Naive B cell (primary cell): ENCODE data around the gene ADGRG3. TPM values are rescaled to one million over a fixed set of nuclear protein-coding genes. Genes with fewer than 3 reads are reported as not detected.

Experiments used
- ATAC-seq, 2 donors: fragments of 150-1000 bp; cut with Tn5 transposase; 2 replicates each; pipeline ENCODE4 v1.10.0; 2021; ENCODE audit warnings: low read depth in 2 of 2, mild to moderate bottlenecking in 2 of 2, moderate library complexity in 2 of 2
- DNase-seq: peaks from one replicate; pipeline ENCODE4 v3.0.0; 2022
- H3K27ac Mint-ChIP-seq, 6 donors: one replicate each; pipeline ENCODE4 v1.8.0; 2020 to 2022; ENCODE audit warnings: mild to moderate bottlenecking in 6 of 6, mixed read lengths in 6 of 6, moderate library complexity in 5 of 6, inconsistent platforms in 2 of 6
- H3K27me3 Mint-ChIP-seq, 3 donors: one replicate each; pipeline ENCODE4 v1.8.0; 2021 to 2022; ENCODE audit warnings: mixed read lengths in 3 of 3, mild to moderate bottlenecking in 1 of 3
- H3K36me3 Mint-ChIP-seq, 2 donors: one replicate each; pipeline ENCODE4 v1.8.0; 2020 to 2022; ENCODE audit warnings: mixed read lengths in 2 of 2, inconsistent platforms in 1 of 2, mild to moderate bottlenecking in 1 of 2
- H3K4me1 Mint-ChIP-seq, 3 donors: one replicate each; pipeline ENCODE4 v1.8.0; 2020 to 2022; ENCODE audit warnings: mixed read lengths in 3 of 3, inconsistent platforms in 1 of 3, mild to moderate bottlenecking in 1 of 3, moderate library complexity in 1 of 3
- H3K4me3 Mint-ChIP-seq, 8 donors: one replicate each; pipeline ENCODE4 v1.8.0; 2020 to 2022; ENCODE audit warnings: mild to moderate bottlenecking in 8 of 8, mixed read lengths in 8 of 8, moderate library complexity in 8 of 8, inconsistent platforms in 2 of 8
- H3K9me3 Mint-ChIP-seq, 7 donors: one replicate each; pipeline ENCODE4 v1.8.0; 2020 to 2022; ENCODE audit warnings: mixed read lengths in 7 of 7, mild to moderate bottlenecking in 5 of 7, inconsistent platforms in 2 of 7, moderate library complexity in 1 of 7
- polyA plus RNA-seq, 6 donors: library from polyadenylated mRNA; unstranded; fragments of 300-500 nt; fragmentation: Illumina TruSeq; gene quantifications; one replicate each; pipeline ENCODE4 v1.2.3, GENCODE V29; 2021; ENCODE audit warnings: low read depth in 6 of 6

ADGRG3 gene
- polyA plus RNA-seq, 6 donors from 2014 or later: 0.11 to 0.55 TPM; not detected in 4

DNA sequence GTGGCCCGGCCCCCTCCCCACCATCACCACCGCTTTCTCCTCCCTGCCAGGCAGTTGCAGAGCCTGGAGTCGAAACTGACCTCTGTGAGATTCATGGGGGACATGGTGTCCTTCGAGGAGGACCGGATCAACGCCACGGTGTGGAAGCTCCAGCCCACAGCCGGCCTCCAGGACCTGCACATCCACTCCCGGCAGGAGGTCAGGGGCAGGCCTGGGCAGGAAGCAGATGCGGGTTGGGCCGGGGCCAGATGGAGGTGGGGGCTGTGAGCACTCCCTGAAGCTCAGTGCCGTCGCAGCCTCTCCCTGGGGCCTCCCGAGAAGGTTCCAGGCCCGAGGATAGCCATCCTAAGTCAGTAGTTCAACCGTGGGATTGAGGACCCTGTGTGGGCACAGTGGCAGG is 14.2 kb upstream of the ADGRG3 start:
- peaks cover 0 to 7% (median 0%) of the 10 kb centered on the region in 3 donors for H3K27me3 Mint-ChIP-seq
- peaks cover 4 to 6% (median 5%) of the 10 kb centered on the region in 3 donors for H3K4me1 Mint-ChIP-seq
- DNase-seq: no peak
- ATAC-seq: no peak
- no peak overlapping the region for H3K27ac Mint-ChIP-seq
- no peaks in the 10 kb centered on the region for H3K36me3 Mint-ChIP-seq
- H3K9me3 Mint-ChIP-seq: no peaks in the 10 kb centered on the region
- H3K4me3 Mint-ChIP-seq: no peak overlapping the region

DNA sequence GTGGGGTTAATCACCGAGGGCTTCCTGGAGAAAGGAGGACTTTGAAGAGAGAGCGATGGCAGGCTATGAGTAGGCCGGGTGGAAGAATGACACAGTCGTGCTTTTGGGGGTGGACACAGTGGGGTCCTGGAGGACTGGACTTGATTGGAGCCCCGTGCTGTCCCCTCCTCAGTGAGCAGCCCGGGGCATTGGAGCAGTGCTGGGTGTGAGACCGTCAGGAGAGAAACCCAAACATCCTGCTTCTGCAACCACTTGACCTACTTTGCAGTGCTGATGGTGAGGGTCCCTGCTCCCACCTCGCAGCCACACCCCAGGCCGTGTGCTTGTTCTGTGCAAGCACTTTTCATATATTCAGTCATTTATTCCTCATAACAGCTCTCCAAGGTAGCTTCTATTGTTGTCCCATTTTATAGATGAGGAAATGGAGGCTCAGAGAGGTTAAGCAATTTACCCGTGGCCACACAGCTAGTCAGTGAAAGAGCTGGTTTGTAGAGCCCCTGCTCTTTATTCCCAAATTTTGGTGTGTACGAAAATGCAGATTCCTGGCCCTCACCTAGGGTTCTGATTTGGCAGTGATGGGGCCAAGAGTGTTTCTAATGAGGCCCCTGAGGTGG is 11.7 kb upstream of the ADGRG3 start:
- no peak for DNase-seq
- no peaks in the 10 kb centered on the region for H3K9me3 Mint-ChIP-seq
- peaks cover 0 to 7% (median 0%) of the 10 kb centered on the region in 3 donors for H3K27me3 Mint-ChIP-seq
- no peak overlapping the region for H3K4me3 Mint-ChIP-seq
- no peaks in the 10 kb centered on the region for H3K36me3 Mint-ChIP-seq
- ATAC-seq: no peak
- no peak overlapping the region for H3K27ac Mint-ChIP-seq
- H3K4me1 Mint-ChIP-seq: peaks cover 0 to 5% (median 0%) of the 10 kb centered on the region in 3 donors

DNA sequence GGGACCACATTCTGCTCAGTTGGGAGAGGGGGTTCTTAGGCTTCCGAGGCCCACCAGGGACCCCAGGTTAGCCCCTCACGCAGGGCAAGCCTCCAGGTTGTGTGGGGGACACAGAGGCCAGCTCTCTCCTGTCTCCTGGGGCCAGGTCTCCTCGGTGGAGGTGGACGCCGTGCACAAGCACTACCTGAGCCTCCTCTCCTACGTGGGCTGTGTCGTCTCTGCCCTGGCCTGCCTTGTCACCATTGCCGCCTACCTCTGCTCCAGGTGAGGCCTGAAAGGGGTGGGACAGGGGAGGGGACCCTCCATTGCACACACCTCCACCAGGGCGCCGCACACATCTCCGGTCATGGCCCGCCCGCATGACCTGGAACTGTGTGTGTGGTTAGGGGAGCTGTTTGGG is 10.9 kb upstream of the ADGRG3 start:
- no peak overlapping the region for H3K4me3 Mint-ChIP-seq
- H3K27ac Mint-ChIP-seq: no peak overlapping the region
- peaks cover 0 to 2% (median 0%) of the 10 kb centered on the region in 7 donors for H3K9me3 Mint-ChIP-seq
- no peaks in the 10 kb centered on the region for H3K4me1 Mint-ChIP-seq
- ATAC-seq (no peak), DNase-seq (no peak)
- no peaks in the 10 kb centered on the region for H3K36me3 Mint-ChIP-seq
- H3K27me3 Mint-ChIP-seq: peaks cover 0 to 7% (median 0%) of the 10 kb centered on the region in 3 donors

DNA sequence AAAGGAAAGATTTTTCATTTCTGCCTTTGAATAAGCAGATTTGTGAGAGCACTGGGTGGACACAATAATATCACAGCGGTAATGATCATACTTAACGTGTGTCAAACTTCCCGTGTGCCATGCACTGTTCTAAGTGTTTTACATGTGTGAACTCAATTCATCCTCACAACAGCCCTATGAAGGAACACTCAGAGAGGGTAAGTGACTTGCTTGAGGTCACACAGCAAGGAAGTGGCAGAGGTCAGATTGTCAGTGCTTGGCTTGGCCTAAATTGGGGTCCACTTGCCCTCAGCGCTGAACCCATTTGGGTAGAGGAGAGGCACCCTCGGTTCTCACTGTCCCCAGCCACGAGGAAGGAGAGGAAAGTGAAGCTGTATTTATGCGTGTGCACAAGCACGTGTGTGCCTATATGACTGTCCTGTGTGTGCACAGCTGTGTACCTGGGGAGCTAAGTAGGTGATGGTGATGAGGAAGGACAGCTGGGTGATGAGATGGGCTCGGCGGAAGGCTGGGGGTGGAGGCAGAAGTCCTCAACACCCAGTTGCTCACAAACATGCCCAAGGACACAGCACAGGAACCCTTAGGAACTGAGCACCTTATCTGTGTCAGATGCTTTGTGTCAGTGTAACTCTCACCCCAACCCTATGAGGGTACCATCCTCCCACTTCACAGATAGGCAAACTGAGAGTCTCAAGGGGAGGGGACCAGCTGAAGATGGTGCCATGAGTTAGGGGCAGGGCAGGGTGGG is 9.8 kb upstream of the ADGRG3 start:
- no peaks in the 10 kb centered on the region for H3K36me3 Mint-ChIP-seq
- H3K4me1 Mint-ChIP-seq: no peaks in the 10 kb centered on the region
- peak overlapping the region in 2 of 6 donors; percentile 39 to 57 for H3K27ac Mint-ChIP-seq

DNA sequence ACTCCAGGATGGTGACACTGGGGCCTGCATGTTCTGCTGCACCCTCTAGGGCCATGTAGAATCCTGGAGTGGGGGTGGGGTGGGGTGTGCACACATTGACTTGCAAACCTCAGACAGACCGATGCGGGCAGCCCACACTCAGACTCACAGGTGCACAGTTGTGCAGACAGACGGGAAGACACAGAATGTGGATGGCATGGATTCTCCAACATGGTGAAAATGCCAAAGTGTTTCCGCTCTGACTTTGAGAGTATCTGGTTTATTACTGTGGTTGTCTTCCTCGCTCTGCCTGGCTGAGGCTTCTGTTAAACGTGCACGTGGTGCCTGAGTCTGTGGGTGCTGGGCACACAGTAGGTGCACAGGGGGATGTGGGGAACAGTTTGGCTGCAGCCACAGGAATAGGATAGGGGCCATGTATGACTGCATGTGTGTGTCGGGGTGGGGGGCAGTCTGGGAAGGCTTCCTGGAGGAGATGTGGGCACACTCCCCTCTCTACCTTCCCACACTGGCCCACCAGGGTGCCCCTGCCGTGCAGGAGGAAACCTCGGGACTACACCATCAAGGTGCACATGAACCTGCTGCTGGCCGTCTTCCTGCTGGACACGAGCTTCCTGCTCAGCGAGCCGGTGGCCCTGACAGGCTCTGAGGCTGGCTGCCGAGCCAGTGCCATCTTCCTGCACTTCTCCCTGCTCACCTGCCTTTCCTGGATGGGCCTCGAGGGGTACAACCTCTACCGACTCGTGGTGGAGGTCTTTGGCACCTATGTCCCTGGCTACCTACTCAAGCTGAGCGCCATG is 9.0 kb upstream of the ADGRG3 start:
- Mint-ChIP-seq H3K4me3 (no peak overlapping the region), H3K4me1 (no peaks in the 10 kb centered on the region), H3K27ac (peak overlapping the region in 1 of 6 donors; percentile 87), H3K27me3 (no peaks in the 10 kb centered on the region), H3K36me3 (no peaks in the 10 kb centered on the region), H3K9me3 (peaks cover 0 to 2% (median 0%) of the 10 kb centered on the region in 7 donors)
- ATAC-seq (no peak), DNase-seq (no peak)

More for the DNA sequence above, 9.8 kb upstream of the ADGRG3 start:
- peaks cover 0 to 2% (median 0%) of the 10 kb centered on the region in 7 donors for H3K9me3 Mint-ChIP-seq
- DNase-seq: no peak
- no peak overlapping the region for H3K4me3 Mint-ChIP-seq
- no peak for ATAC-seq
- peaks cover 0 to 7% (median 0%) of the 10 kb centered on the region in 3 donors for H3K27me3 Mint-ChIP-seq

DNA sequence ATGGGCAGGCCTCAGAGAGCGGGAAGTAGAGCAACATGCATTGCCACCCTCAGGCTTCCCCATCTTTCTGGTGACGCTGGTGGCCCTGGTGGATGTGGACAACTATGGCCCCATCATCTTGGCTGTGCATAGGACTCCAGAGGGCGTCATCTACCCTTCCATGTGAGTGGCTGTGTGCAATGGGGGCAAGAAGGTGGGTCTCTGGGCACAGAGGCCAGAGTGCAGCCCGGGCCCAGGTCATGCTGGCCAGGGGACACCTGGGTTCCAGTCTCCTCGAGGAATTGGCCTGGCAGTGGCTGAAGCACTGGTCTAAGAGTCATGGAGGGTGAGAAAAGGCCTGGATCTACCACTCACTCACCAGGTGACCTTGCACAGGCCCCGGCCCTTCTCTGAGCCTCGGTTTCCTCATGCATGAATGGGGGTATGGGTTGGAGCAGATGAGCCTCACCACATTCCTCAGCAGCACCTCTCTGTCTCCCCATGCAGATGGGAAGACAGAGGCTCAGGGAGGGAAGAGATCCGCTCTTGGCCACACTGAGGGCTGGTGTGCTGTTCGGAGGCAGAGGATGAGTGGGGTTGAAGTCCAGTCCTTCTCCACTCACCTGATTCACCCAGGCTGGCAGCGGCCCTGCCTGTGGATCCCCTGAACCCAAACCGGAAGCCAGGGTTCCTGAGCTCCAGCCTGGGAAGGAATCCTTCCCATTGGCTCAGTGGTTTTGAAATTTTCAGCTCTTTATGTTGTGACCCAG is 7.2 kb upstream of the ADGRG3 start:
- Mint-ChIP-seq H3K27ac (no peak overlapping the region), H3K9me3 (peaks cover 0 to 2% (median 0%) of the 10 kb centered on the region in 7 donors), H3K4me1 (no peaks in the 10 kb centered on the region)

DNA sequence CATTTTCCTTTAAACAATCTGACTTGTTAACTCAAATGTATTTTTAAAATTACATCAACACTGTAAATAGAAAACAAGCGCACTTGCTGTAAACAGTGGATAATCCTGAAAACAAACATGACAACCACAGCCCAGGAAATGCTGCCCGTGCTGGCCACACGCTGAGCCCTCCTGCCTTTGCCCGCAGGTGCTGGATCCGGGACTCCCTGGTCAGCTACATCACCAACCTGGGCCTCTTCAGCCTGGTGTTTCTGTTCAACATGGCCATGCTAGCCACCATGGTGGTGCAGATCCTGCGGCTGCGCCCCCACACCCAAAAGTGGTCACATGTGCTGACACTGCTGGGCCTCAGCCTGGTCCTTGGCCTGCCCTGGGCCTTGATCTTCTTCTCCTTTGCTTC is 6.6 kb upstream of the ADGRG3 start:
- DNase-seq: no peak
- Mint-ChIP-seq H3K36me3 (no peaks in the 10 kb centered on the region), H3K4me3 (no peak overlapping the region), H3K27me3 (no peaks in the 10 kb centered on the region), H3K4me1 (no peaks in the 10 kb centered on the region), H3K27ac (no peak overlapping the region), H3K9me3 (peaks cover 0 to 2% (median 0%) of the 10 kb centered on the region in 7 donors)
- no peak for ATAC-seq

More for the DNA sequence above, 7.2 kb upstream of the ADGRG3 start:
- no peaks in the 10 kb centered on the region for H3K27me3 Mint-ChIP-seq
- no peaks in the 10 kb centered on the region for H3K36me3 Mint-ChIP-seq
- no peak for ATAC-seq
- H3K4me3 Mint-ChIP-seq: no peak overlapping the region
- no peak for DNase-seq

DNA sequence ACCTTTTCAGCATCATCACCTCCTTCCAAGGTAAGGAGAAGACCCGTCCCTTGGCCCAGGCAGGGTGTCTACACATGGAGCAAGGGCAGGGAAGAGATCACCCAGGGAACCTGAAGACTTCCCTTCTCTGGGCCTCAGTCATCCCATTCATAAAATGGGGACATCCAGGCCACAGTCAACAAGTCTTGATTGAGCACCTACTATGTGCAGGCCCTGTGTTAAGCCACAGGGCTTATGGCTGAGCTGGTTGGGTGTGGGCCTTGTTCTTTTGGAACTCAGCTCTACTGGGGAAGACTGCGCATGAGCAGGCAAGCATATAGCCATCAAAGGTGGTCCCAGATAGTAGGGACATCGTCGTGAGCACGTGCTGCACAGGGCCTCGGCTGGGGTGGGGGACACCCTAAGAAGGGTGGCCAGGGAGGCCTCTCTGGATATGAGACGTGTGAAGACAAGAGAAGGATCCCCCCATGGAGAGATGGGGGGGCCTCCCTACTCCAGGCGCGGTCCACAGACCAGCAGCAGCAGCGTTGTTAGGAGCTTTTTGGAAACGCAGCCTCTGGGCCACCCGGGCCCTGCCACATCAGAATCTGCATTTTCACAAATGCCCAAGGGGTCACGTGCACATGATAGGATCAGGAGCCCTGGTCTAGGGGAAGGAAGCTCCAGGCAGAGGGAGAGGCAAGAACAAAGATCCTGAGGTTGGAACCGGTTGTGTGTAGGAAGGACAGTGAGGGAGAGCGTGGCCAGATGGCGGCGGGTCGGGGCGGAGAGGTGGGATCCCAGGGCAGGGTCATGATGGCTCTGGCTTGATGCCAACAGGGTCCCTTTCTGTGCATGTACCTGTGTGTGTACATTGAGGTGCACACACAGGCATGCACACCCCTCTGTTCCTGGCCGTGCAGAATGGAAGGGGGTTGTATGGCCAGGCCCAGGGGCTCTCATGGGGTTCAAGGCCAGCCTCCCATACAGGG is 5.9 kb upstream of the ADGRG3 start:
- Mint-ChIP-seq H3K9me3 (peaks cover 0 to 2% (median 0%) of the 10 kb centered on the region in 7 donors), H3K27ac (peak overlapping the region in 2 of 6 donors; percentile 53 to 65), H3K4me1 (no peaks in the 10 kb centered on the region), H3K36me3 (no peaks in the 10 kb centered on the region), H3K27me3 (no peaks in the 10 kb centered on the region), H3K4me3 (peak overlapping the region in 1 of 8 donors; percentile 62)
- ATAC-seq (no peak), DNase-seq (no peak)

DNA sequence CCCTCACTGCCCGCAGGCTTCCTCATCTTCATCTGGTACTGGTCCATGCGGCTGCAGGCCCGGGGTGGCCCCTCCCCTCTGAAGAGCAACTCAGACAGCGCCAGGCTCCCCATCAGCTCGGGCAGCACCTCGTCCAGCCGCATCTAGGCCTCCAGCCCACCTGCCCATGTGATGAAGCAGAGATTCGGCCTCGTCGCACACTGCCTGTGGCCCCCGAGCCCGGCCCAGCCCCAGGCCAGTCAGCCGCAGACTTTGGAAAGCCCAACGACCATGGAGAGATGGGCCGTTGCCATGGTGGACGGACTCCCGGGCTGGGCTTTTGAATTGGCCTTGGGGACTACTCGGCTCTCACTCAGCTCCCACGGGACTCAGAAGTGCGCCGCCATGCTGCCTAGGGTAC is 4.7 kb upstream of the ADGRG3 start:
- no peaks in the 10 kb centered on the region for H3K4me1 Mint-ChIP-seq
- no peaks in the 10 kb centered on the region for H3K27me3 Mint-ChIP-seq
- H3K9me3 Mint-ChIP-seq: peaks cover 0 to 2% (median 0%) of the 10 kb centered on the region in 7 donors
- H3K27ac Mint-ChIP-seq: no peak overlapping the region
- ATAC-seq (no peak), DNase-seq (no peak)
- no peak overlapping the region for H3K4me3 Mint-ChIP-seq
- no peaks in the 10 kb centered on the region for H3K36me3 Mint-ChIP-seq

DNA sequence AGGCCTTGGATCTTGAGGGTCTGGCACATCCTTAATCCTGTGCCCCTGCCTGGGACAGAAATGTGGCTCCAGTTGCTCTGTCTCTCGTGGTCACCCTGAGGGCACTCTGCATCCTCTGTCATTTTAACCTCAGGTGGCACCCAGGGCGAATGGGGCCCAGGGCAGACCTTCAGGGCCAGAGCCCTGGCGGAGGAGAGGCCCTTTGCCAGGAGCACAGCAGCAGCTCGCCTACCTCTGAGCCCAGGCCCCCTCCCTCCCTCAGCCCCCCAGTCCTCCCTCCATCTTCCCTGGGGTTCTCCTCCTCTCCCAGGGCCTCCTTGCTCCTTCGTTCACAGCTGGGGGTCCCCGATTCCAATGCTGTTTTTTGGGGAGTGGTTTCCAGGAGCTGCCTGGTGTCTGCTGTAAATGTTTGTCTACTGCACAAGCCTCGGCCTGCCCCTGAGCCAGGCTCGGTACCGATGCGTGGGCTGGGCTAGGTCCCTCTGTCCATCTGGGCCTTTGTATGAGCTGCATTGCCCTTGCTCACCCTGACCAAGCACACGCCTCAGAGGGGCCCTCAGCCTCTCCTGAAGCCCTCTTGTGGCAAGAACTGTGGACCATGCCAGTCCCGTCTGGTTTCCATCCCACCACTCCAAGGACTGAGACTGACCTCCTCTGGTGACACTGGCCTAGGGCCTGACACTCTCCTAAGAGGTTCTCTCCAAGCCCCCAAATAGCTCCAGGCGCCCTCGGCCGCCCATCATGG is 4.0 kb upstream of the ADGRG3 start:
- DNase-seq (no peak), ATAC-seq (no peak)
- H3K4me3 Mint-ChIP-seq: no peak overlapping the region
- H3K4me1 Mint-ChIP-seq: no peaks in the 10 kb centered on the region
- peaks cover 0 to 2% (median 0%) of the 10 kb centered on the region in 7 donors for H3K9me3 Mint-ChIP-seq
- H3K27ac Mint-ChIP-seq: peak overlapping the region in 3 of 6 donors; percentile 7 to 90 (median 57)
- no peaks in the 10 kb centered on the region for H3K36me3 Mint-ChIP-seq
- peaks cover 0 to 6% (median 0%) of the 10 kb centered on the region in 3 donors for H3K27me3 Mint-ChIP-seq

DNA sequence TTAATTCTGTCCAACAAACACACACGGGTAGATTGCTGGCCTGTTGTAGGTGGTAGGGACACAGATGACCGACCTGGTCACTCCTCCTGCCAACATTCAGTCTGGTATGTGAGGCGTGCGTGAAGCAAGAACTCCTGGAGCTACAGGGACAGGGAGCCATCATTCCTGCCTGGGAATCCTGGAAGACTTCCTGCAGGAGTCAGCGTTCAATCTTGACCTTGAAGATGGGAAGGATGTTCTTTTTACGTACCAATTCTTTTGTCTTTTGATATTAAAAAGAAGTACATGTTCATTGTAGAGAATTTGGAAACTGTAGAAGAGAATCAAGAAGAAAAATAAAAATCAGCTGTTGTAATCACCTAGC is 3.5 kb upstream of the ADGRG3 start:
- Mint-ChIP-seq H3K4me3 (no peak overlapping the region), H3K36me3 (no peaks in the 10 kb centered on the region), H3K27me3 (peaks cover 0 to 8% (median 0%) of the 10 kb centered on the region in 3 donors), H3K27ac (peak overlapping the region in 2 of 6 donors; percentile 12 to 57), H3K4me1 (no peaks in the 10 kb centered on the region), H3K9me3 (peaks cover 0 to 2% (median 0%) of the 10 kb centered on the region in 7 donors)
- DNase-seq (no peak), ATAC-seq (no peak)

DNA sequence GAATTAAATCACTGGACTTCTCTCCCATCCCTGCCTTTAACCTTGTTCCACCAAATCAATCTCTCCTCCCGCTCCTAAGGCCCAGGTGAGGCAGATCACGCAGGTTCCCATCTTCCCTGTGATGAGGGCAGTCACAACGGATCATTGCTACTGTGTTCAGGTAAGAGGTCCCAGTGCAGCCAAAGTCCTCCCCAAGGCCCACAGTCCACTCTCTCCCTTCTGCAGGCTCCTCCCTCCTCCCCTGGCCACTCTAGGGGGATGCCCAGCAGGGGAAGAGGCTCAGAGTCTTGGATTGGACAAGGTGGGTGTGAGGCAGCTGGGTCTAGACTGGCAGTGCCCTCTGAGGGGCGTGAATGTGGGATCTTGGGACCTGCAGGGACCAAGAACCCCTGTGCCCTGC is 2.6 kb upstream of the ADGRG3 start:
- Mint-ChIP-seq H3K27ac (no peak overlapping the region), H3K36me3 (no peaks in the 10 kb centered on the region), H3K9me3 (peaks cover 0 to 2% (median 0%) of the 10 kb centered on the region in 7 donors), H3K4me1 (no peaks in the 10 kb centered on the region), H3K27me3 (peaks cover 0 to 8% (median 0%) of the 10 kb centered on the region in 3 donors), H3K4me3 (no peak overlapping the region)
- ATAC-seq (no peak), DNase-seq (no peak)
